Dedifferentiated amniotic fluid mesenchymal stem cell (primary cell): ENCODE measurements around the gene PHOSPHO1.
"Not testable (repeated sequence)": the region's sequence is repeated elsewhere in the genome, so short reads cannot be mapped to it uniquely, and the experiment has no call there.

Source experiments
- DNase-seq: peaks from one replicate; pipeline ENCODE4 v3.0.0-alpha.2; 2016; ENCODE audit errors: extremely low spot score

PHOSPHO1 gene

GRCh38 chr17:49193513-49194296, 36.9 kb downstream of the PHOSPHO1 start:
- DNase-seq: peak; percentile 31

- DNase-seq: peak; percentile 74
These were observed 38.5 kb downstream of the PHOSPHO1 start for GRCh38 chr17:49191917-49192741.

- peak; percentile 43 for DNase-seq
These were observed 39.1 kb downstream of the PHOSPHO1 start for GRCh38 chr17:49191409-49191916.

- DNase-seq: no peak
These were observed 39.7 kb downstream of the PHOSPHO1 start for GRCh38 chr17:49190932-49191331.

DNA sequence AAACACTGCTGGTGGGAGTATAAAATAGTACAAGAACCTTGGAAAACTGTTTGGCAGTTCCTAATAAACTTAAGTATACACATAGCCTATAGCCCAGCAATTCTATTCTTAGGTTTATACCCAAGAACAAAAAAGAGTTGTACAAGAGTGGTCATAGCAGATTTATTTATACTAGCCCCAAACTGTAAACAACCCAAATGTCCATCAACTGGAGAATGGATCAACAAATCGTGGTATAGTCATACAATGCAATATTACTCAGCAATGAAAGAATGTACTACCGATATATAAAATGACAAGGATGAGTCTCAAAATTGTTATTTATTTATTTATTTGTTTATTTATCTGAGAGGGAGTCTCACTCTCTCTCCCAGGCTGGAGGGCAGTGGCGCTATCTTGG, 43.3 kb downstream of the PHOSPHO1 start:
- no peak for DNase-seq

DNA sequence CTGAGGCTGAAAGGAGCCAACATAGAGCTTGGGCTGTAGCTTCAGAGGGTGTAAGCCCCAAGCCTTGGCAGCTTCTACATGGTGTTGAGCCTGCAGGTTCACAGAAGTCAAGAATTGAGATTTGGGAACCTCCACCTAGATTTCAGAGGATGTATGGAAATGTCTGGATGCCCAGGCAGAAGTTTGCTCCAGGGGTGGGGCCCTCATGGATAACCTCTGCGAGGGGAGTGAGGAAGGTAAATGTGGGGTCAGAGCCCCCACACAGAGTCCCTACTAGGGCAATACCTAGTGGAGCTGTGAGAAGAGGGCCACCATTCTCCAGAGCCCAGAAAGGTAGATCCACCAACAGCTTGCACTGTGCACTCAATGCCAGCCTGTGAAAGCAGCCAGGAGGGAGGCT, 45.2 kb downstream of the PHOSPHO1 start:
- DNase-seq: not testable (repeated sequence)

DNA sequence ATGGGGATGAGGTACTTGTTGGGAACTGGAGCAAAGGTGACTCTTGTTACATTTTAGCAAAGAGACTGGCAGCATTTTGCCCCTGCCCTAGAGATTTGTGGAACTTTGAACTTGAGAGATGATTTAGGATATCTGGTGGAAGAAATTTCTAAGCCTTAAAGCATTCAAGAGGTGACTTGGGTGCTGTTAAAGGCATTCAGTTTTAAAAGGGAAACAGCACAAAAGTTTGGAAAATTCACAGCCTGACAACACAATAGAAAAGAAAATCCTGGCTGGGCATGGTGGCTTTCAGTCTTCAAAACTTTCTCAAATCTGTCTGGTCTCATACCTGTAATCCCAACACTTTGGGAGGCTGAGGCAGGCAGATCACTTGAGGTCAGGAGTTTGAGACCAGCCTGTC, 46.1 kb downstream of the PHOSPHO1 start:
- not testable (repeated sequence) for DNase-seq

DNA sequence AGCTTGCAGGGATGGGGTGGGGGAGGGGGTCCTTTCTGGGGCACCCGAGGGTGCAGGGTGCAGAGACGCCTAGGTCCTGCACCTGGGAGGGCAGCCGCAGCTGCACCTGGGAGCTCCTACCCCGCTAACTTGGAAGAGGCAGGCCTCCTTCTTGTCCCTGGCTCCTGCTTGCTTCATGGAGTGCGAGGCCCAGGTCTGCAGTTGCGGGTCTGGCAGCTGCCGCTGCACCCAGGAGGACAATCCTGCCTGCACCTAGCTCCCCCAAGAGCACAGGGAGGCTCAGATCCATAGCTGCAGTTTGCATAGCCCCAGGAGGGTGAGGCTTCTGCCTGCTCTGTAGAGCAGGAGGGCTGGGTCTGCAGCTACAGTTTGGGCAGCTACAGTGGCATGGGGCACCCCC, 46.8 kb downstream of the PHOSPHO1 start:
- no peak for DNase-seq

DNA sequence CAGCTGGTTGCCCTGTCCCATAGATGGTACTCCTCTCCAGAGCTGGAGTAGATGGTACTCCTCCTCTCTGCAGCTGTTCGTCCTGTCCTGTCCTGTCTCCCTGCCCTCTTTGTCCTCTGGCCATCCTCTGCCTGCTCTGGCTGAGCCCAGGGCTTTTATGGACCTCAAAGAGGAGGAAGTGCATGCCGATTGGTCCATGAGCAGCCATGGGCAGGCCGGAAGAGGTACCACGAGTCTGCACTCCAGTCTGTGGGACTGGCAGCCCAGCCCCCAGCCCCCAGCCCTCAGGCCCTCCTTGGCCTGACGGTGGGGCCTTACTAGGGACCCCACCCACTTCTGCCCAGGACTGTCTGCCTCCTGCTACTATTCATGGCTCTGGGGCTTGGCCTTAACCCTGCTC, 47.2 kb downstream of the PHOSPHO1 start:
- DNase-seq: no peak

DNA sequence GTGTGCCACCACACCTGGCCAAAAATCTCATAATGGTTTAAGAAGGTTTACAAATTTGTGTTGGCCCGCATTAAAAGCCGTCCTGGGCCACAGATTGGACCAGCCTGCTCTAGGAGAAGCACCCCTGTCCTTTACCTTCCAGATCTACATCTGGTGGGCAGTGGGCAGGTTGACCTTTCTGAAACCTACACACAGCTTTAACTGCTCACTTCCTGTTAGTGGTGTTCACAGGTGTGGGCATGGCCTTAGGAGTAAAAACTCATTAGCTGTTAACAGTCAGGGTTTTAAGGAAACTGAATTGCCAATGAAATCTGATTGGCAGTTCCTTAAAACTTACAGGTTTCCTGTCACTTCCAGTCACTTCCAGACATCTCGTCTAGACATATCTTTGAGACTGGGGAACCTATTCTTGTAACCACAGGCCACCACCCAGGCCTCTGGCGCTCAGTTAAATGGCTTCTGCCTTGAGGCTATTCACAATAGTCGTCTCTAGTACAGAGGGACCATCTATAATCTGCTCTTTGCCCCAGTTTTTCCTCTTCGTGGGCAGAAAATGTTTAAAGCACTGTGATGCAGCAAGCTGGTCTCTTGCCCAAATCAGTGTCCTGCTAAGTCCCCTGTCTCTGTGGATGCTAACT, 49.5 kb downstream of the PHOSPHO1 start:
- DNase-seq: no peak

DNA sequence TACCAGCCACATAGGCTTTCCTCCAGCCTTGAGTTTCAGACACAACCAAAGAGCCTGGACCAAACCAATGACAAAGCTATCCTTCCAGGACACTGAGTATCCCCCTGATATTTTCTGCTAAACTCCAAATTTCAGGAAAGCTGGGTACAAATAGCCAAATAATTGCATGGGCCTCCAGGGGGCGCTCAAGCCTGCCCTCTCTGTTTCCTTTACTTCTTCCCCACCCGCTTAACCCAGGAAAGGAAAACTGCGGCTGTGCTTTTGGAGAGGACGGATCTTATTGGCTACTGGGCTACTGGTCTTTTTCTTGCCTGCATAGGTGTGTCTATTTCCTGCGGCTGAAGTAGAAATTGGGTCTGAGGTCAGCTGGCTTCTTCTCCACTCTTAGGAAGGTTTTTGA, 50.3 kb downstream of the PHOSPHO1 start:
- peak; percentile 57 for DNase-seq

GRCh38 chr17:49175978-49176377, 54.6 kb downstream of the PHOSPHO1 start:
- not testable (repeated sequence) for DNase-seq
